HL-60 (cell line): ENCODE measurements around the gene TMEM45A.

Source experiments
- CTCF ChIP-seq: IDR thresholded peaks from one replicate; pipeline ENCODE4 v1.5.1; 2011; ENCODE audit warnings: low read length, control low read depth, inconsistent platforms; ENCODE audit not compliant: insufficient read depth
- GABPA ChIP-seq: IDR thresholded peaks from 2 replicates; pipeline ENCODE4 v1.6.1; 2012; ENCODE audit warnings: low read depth
- POLR2AphosphoS5 ChIP-seq: IDR thresholded peaks from 2 replicates; pipeline ENCODE4 v1.6.1; 2012; ENCODE audit warnings: low read depth
- REST ChIP-seq: IDR thresholded peaks from 2 replicates; pipeline ENCODE4 v1.6.1; 2012; ENCODE audit warnings: low read depth; ENCODE audit not compliant: insufficient replicate concordance
- SPI1 ChIP-seq: IDR thresholded peaks from 2 replicates; pipeline ENCODE4 v1.6.1; 2012; ENCODE audit warnings: low read depth, mild to moderate bottlenecking, borderline replicate concordance

- no peak for TF ChIP-seq CTCF
- TF ChIP-seq POLR2AphosphoS5: no peak
- TF ChIP-seq REST: no peak
- no peak for TF ChIP-seq GABPA
- TF ChIP-seq SPI1: no peak
Measured at GRCh38 chr3:100611221-100611620, 118.8 kb downstream of the TMEM45A start.
